LNCAP (cell line): ENCODE data around the gene PRAC1.
A peak's percentile ranks its signal among the peaks of the same experiment; 100 is the strongest.

Experiments
- TF ChIP-seq, protein P1 (sequence below): fragments of 450-650 bp; IDR thresholded peaks from 2 replicates; pipeline ENCODE4 v1.5.1; 2017; ENCODE audit warnings: mild to moderate bottlenecking

Gene PRAC1

DNA sequence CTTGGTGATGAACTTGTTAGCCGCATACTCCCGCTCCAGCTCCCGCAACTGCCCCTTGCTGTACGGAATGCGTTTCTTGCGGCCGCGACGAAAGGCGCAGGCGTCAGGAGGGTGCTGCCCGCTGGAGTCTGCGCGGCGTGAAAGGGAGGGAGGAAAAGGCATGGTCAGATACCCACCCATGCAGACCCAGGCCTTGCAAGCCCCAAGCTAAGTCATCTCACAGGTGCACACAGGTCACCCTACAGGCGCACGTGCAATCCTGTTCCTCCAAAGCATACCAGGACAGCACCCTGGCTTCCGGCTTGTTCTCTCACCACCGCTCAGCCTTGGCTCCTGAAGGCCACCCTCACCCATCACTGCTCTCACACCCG lies 4.6 kb upstream of the PRAC1 start:
- TF ChIP-seq, protein P1, sequence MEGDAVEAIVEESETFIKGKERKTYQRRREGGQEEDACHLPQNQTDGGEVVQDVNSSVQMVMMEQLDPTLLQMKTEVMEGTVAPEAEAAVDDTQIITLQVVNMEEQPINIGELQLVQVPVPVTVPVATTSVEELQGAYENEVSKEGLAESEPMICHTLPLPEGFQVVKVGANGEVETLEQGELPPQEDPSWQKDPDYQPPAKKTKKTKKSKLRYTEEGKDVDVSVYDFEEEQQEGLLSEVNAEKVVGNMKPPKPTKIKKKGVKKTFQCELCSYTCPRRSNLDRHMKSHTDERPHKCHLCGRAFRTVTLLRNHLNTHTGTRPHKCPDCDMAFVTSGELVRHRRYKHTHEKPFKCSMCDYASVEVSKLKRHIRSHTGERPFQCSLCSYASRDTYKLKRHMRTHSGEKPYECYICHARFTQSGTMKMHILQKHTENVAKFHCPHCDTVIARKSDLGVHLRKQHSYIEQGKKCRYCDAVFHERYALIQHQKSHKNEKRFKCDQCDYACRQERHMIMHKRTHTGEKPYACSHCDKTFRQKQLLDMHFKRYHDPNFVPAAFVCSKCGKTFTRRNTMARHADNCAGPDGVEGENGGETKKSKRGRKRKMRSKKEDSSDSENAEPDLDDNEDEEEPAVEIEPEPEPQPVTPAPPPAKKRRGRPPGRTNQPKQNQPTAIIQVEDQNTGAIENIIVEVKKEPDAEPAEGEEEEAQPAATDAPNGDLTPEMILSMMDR: no peak

DNA sequence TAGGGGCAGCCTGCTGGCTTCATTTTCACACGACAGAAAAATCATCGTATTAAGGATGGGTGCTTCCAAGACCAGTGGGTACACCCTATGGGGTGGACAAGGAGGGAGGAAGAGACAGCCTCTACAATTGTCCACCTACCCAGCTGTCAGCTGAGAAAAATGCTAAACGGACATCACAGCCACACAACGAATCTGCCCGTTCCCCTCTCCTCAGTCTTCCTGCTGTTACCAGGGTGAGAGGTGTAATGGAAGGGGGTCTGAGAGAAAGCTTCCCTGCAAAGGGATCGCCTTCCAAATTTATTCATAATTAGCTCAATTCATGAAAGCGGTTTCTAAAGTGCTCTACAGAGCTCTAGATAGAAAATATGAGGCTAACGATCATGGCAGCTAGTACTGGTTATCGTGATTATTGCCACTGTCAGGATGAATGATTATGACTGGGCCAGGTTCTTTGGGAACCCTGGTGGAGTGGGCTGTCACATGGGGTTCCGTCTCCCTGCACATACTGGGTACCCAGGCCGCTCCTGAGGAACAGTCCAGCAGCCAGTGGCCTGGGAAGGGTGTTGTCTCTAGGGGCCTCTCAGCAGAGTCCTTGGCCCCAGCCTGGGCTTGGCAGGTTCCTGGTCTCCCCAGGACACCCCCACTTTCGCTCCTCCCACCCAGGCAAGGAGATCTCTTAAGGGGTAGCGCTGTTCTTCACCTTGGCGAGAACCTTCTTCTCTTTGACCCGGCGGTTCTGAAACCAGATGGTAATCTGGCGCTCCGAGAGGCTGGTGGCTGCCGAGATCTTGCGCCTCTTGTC lies 4.0 kb upstream of the PRAC1 start:
- TF ChIP-seq, protein P1: no peak

DNA sequence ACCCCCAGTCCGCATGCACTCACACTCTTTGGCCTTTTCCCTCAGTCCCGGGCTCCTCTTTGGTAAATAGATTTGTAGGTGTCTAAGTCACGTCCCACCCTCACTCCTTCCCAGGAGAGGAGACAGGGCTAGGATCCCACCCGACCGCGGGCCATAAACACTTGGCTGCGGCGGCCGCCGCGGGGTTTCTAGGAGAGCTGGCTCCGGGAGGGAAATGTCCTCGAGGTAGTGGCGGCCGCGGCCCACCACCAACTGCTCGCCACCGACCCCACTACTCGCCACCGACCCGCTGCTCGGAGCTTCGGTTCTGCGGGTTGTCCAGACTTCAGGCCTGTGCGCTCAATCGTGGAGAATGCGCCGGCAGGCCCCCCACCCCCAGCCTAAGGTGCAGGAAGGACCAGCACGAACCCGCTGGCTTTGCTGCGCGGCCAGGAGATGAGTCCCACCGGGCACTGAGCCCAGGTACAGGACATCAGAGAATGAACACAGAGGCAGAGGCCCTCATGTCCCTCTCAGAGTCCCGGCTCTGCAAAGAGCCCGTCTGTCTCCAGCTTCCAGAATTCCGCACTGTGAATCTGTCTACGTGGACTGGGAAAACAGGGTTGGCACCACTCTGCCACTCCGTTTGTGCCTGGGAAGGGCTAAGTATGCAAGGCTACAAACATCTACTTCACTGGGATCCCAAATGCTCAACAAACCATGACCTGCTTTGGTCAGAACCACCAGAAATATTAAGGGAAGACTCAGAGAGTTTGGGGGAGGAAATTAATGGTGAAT lies 3.2 kb upstream of the PRAC1 start:
- TF ChIP-seq, protein P1: no peak

DNA sequence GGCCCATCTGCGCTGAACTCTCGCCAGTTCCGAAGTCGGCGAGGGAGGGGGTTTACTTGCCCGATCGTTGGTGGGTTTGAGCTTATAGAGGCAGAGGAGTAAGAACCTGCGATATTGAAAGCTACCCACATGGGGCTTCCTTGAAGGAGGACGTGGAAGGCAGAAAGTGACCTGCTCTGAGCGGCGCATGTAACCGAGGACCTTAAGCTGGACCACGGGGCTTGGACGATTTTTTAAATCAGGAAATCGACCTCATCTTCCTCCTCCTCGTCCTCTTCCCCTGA lies 2.6 kb upstream of the PRAC1 start:
- TF ChIP-seq, protein P1: no peak

DNA sequence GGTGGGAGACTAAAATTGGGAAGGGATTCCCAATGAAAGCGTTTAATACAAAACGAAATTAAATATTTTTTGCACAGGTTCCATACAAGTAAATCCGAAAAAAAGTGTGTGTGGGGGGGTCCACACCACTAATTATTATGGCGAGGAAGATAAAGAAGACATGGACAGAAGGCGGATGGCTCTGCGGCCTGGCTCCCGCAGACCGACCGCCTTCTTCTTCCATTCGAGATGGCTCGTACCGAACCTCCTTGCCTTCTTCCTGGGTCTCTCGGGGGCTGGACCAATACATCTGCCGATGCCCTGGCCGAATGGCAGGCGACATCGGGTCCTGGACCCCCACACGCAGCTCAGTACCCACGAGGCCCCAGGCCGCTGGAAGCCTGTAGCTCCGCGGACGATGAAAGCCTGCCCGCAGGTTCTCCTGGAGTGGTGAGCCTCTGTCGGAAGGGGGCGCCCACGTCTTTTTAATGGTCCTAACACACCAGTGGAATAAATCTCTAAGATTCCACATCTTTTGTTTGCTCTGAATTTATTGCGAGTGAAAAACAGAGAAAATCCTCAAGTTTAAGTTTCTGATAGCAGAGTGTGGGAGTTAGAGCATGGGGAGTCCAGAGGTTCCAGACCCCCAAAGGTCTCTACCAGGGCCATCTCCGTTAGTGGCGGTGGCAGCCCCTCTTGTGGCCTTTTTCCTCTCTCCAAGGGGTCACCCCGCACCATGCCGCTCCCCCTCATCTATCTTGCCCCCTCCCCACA lies 2.1 kb upstream of the PRAC1 start:
- TF ChIP-seq, protein P1: peak; percentile 70

DNA sequence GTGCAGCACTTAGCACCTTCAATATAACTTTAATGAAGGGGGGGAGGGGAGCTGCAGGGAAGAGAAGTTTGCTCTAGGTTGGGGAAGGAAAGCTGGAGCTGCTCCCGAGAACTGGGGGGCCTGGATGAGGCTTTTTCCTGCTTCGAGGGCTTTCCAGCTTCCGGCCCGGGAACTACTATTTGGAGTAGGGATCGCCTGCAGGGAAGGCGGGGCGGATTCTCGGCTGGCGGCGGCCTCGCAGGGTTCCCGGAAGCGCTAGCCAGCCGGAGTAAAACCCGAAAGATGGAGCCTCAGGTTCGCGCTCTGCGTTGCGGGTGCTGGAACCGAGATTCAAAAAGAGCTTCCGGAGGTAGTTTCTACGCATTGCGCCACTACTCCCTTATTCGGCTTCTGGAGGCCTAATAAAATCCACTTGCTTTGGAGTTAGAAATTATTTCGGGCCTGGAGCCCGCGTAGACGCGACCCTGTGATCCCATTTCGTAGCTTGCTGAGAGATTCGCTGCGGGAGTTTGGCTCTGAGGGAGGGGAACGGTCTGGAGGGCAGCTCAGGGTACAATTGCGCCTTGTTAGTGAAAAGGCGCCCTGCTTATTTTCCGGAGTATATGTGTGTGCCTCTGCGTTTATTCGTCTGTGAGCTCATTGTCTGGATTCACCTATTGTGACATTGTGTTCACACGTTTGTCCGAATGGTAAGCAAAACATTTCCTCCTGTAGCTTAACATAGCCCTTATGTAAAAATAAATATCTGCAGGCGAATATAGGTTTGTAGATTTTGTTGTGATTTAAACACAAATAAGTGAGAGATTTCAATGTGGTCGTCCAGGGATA lies 1.3 kb upstream of the PRAC1 start:
- TF ChIP-seq, protein P1: no peak

DNA sequence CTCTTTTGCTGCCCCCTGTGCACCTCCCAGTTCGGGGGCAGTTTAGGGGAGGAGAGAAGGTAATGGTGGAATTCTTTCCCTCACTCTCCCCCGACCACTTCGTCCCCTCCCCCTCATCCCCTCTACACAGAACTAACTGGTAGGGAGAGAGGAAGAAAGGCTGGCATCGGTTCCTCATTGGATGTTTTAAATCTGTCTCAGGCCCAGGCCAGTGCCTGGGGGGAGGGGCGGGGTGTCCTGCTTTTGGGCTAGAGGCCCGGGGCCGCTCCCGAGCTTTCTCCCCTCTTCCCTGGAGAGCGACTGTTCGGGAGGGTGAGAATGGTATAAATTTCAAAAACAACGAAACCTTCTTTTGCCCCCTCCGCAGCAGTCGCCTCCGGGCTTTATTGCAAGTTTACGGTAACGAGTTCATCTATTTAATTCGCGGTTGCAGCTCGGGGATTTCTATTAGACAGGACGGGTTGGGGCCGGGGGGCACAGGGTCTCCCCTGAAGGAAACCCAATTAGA lies 651 bp upstream of the PRAC1 start, which contains the start of gene PRAC2:
PRAC2 (plus strand) TSS at position 271 of the 508 bp plus-strand sequence. CDS start 1,226 bp downstream, outside the sequence.
- TF ChIP-seq, protein P1: no peak
